Activated CD4-positive, alpha-beta T cell treated with anti-CD3 and anti-CD28 coated beads, Interleukin-2, amount 50 U/mL, for 4 hours (primary cell): ENCODE measurements around the gene EBLN2.

Experiments
- DNase-seq, 2 experiments: peaks; one replicate each; pipeline ENCODE4 v3.0.0-alpha.2; 2020

Gene EBLN2

DNA sequence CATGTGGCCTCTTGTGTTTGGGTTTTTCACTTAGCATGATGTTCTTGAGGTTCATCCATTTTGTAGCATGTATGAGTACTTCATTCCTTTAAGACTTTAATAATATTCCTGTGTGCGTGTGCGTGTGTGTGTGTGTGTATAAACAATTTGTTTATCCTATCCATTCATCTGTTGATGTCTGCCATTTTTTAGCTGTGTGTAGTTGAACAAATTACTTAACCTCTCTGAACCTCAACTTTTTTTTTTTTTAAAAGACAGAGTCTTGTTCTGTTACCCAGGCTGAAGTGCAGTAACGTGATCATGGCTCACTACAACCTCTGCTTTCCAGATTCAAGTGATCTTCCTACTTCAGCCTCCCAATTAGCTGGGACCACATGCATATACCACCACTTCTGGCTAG, 47.3 kb downstream of the EBLN2 start:
- no peak for DNase-seq

DNA sequence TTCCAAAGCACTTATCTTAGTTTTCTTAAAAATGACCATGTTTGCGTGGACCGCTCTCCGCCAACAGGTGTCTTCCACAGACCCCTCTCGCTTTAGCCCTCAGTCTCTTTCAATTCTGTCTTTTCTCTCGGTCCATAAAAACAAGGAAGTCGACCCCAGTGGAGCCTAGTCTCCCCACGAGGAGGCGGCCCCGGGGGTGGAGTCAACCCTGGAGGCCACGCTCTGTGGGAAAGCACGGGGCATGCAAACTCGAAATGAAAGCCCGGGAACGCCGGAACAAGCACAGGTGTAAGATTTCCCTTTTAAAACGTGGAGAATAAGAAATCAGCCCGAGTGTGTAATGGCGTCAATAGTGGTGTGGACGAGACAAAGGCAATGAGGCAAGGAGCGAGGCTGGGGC, 49.1 kb downstream of the EBLN2 start:
- no peak for DNase-seq
